ENCODE measurements around the gene BRINP3. TPM values are rescaled to one million over a fixed set of nuclear protein-coding genes. Genes with fewer than 3 reads are reported as not detected.
A peak's percentile ranks its signal among the peaks of the same experiment; 100 is the strongest.

The BRINP3 gene
- total and polyA plus RNA-seq, 2 donors (not counting 3 experiments of a cell fraction or from before 2014, with no cell fraction given) = not detected

DNA sequence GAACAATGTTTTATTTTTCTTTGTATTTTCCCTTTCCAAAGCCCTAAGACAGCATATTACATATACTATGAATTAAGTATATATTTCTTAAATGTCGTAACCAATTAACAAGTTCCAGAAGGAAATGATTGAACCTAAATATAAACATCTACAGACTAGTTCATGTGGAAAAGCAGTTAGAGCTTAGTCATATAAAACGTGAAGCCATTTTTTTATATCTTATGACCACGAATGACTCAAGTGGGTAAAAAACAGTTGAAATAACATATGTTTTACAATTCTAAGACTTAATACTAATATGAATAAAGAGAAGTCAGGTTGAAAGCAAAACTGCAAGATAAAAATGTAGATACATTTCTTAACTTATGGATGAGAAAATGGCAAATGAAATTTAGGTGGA lies 307.3 kb downstream of the BRINP3 start:
- Histone ChIP-seq H3K9me1 (replicated peaks; ENCODE audit: control insufficient read depth, extremely low read depth, insufficient read depth, low read length) (no peaks in the 10 kb centered on the region), H3K9me3 (replicated peaks; ENCODE audit: control insufficient read depth, insufficient read depth, low read length) (no peaks in the 10 kb centered on the region), H2AFZ (ENCODE audit: low read depth, low read length) (no peak overlapping the region), H3K4me1 (ENCODE audit: control insufficient read depth, extremely low read depth, insufficient read depth, low read length) (no peaks in the 10 kb centered on the region), H3K4me2 (ENCODE audit: insufficient read depth, low read length) (no peak overlapping the region), H3K27me3 (ENCODE audit: control insufficient read depth in 2 of 2, insufficient read depth in 2 of 2, low read length in 2 of 2) (no peaks in the 10 kb centered on the region), H3K27ac (ENCODE audit: insufficient read depth, low read depth, low read length) (no peak overlapping the region), H4K20me1 (replicated peaks; ENCODE audit: control insufficient read depth, extremely low read depth, insufficient read depth, low read length) (no peaks in the 10 kb centered on the region), H3K4me3 (replicated peaks in 1 of 3; ENCODE audit: insufficient read depth in 1 of 3, low read depth in 1 of 3, low read length in 3 of 3) (no peak overlapping the region), H3K79me2 (ENCODE audit: control insufficient read depth, insufficient read depth, low read length) (no peaks in the 10 kb centered on the region), H3K9ac (replicated peaks; ENCODE audit: extremely low read depth, insufficient read depth, low read length) (no peak overlapping the region), H3K36me3 (ENCODE audit: control insufficient read depth in 2 of 2, extremely low read depth in 1 of 2, insufficient read depth in 2 of 2, low read length in 2 of 2) (no peaks in the 10 kb centered on the region)
- BruUV-seq (replicated peaks) = no TSS peak
- dilution Hi-C loops (cut with MboI; ENCODE audit: extremely low pct_ligation_motif_present, low sequenced_read_pairs) = no loop called here
- ChIA-PET POLR2A (no interaction called here), CTCF (no interaction called here)
- TF ChIP-seq FOS (IDR thresholded peaks at IDR 0.05; ENCODE audit: borderline replicate concordance, insufficient read depth, low read length) (peak; percentile 66), GATA2 (IDR thresholded peaks at IDR 0.05; ENCODE audit: insufficient read depth, insufficient read length, low read depth, low read length) (no peak)
- no peak for FAIRE-seq
- intact Hi-C loops (cut with micrococcal nuclease) = no loop called here
- peak; percentile 24 for DNase-seq (ENCODE audit: low read depth, low spot score)

DNA sequence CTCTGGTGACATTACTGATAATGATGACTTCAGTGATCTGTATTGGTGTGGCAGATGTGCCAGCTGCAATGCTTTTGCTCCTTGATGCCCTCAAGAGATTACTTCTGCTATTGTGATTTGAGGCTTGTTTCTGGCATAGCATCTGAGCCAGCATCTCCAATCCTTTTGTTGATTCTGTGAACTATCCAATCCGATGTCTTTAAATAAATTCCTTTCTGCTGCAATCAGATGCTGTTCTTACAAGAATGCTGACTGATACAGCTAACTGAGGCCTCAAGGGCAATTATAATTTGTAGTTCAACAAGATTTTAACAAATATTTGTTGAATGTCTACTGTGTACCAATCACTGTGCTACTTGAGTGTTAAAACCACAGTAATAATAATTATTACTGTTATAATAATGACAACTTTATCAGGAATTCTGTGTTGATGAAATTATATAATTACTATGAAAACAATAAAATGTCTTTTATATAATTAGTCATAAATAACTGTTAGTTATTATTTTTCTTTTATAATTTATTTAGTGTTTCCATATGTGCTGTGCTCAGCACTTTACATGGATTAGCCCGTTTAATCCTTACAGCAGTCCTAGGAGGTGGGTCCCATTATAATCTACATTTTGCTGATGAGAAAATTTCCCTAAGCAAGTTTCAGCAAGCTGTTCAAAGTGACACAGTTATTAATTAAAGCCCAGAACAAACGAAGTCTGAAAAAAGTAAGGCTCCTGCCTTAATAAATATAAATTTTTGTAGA lies 308.2 kb downstream of the BRINP3 start:
- no peak overlapping the region for H3K4me2 ChIP-seq (ENCODE audit: insufficient read depth, low read length)
- DNase-seq (ENCODE audit: low read depth, low spot score) (peak; percentile 10), FAIRE-seq (no peak)
- no peaks in the 10 kb centered on the region for H3K9me1 ChIP-seq (replicated peaks; ENCODE audit: control insufficient read depth, extremely low read depth, insufficient read depth, low read length)
- no peak overlapping the region for H2AFZ ChIP-seq (ENCODE audit: low read depth, low read length)
- no peaks in the 10 kb centered on the region for H3K4me1 ChIP-seq (ENCODE audit: control insufficient read depth, extremely low read depth, insufficient read depth, low read length)
- H3K79me2 ChIP-seq (ENCODE audit: control insufficient read depth, insufficient read depth, low read length) = no peaks in the 10 kb centered on the region
- no peaks in the 10 kb centered on the region for H3K27me3 ChIP-seq (ENCODE audit: control insufficient read depth in 2 of 2, insufficient read depth in 2 of 2, low read length in 2 of 2)
- TF ChIP-seq GATA2 (IDR thresholded peaks at IDR 0.05; ENCODE audit: insufficient read depth, insufficient read length, low read depth, low read length) (no peak), MYC (IDR thresholded peaks at IDR 0.05; ENCODE audit: low read depth, low read length) (no peak), FOS (IDR thresholded peaks at IDR 0.05; ENCODE audit: borderline replicate concordance, insufficient read depth, low read length) (no peak), POLR2AphosphoS5 (IDR thresholded peaks at IDR 0.05; ENCODE audit: insufficient read depth, low read depth, low read length) (no peak), POLR2A (IDR thresholded peaks at IDR 0.05; ENCODE audit: low read depth, low read length) (no peak), EZH2 (IDR thresholded peaks at IDR 0.05; ENCODE audit: borderline replicate concordance, low read depth, low read length, severe bottlenecking) (no peak), JUN (IDR thresholded peaks at IDR 0.05; ENCODE audit: borderline replicate concordance, insufficient read depth, insufficient read length, low read depth) (no peak)
- TF ChIP-seq, protein P1, sequence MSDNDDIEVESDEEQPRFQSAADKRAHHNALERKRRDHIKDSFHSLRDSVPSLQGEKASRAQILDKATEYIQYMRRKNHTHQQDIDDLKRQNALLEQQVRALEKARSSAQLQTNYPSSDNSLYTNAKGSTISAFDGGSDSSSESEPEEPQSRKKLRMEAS (IDR thresholded peaks at IDR 0.05; ENCODE audit: insufficient read depth, insufficient read length) = no peak
- TF ChIP-seq, protein P2, sequence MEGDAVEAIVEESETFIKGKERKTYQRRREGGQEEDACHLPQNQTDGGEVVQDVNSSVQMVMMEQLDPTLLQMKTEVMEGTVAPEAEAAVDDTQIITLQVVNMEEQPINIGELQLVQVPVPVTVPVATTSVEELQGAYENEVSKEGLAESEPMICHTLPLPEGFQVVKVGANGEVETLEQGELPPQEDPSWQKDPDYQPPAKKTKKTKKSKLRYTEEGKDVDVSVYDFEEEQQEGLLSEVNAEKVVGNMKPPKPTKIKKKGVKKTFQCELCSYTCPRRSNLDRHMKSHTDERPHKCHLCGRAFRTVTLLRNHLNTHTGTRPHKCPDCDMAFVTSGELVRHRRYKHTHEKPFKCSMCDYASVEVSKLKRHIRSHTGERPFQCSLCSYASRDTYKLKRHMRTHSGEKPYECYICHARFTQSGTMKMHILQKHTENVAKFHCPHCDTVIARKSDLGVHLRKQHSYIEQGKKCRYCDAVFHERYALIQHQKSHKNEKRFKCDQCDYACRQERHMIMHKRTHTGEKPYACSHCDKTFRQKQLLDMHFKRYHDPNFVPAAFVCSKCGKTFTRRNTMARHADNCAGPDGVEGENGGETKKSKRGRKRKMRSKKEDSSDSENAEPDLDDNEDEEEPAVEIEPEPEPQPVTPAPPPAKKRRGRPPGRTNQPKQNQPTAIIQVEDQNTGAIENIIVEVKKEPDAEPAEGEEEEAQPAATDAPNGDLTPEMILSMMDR (IDR thresholded peaks at IDR 0.05; ENCODE audit: extremely low read depth in 1 of 2, insufficient read depth in 1 of 2, low read depth in 1 of 2, low read length in 2 of 2) = no peak
- CTCF ChIA-PET = no interaction called here
- H3K4me3 ChIP-seq (replicated peaks in 1 of 3; ENCODE audit: insufficient read depth in 1 of 3, low read depth in 1 of 3, low read length in 3 of 3) = no peak overlapping the region
- no peaks in the 10 kb centered on the region for H3K9me3 ChIP-seq (replicated peaks; ENCODE audit: control insufficient read depth, insufficient read depth, low read length)
- dilution Hi-C loops (cut with MboI; ENCODE audit: extremely low pct_ligation_motif_present, low sequenced_read_pairs) = no loop called here
- no peaks in the 10 kb centered on the region for H3K36me3 ChIP-seq (ENCODE audit: control insufficient read depth in 2 of 2, extremely low read depth in 1 of 2, insufficient read depth in 2 of 2, low read length in 2 of 2)
- no TSS peak for BruUV-seq (replicated peaks)
- intact Hi-C loops (cut with micrococcal nuclease) = no loop called here
- no peak overlapping the region for H3K9ac ChIP-seq (replicated peaks; ENCODE audit: extremely low read depth, insufficient read depth, low read length)
- POLR2A ChIA-PET = no interaction called here
- H4K20me1 ChIP-seq (replicated peaks; ENCODE audit: control insufficient read depth, extremely low read depth, insufficient read depth, low read length) = no peaks in the 10 kb centered on the region
- H3K27ac ChIP-seq (ENCODE audit: insufficient read depth, low read depth, low read length) = no peak overlapping the region

Data from endothelial cell of umbilical vein (primary cell).